Endothelial cell (in vitro differentiated cells): Measurements from ENCODE around the gene ZDHHC21. TPM values are rescaled to one million over a fixed set of nuclear protein-coding genes. Genes with fewer than 3 reads are reported as not detected.

ENCODE experiments used
- DNase-seq: peaks from one replicate; pipeline ENCODE4 v3.0.0; 2021; ENCODE audit warnings: low spot score
- H3K27ac Mint-ChIP-seq: one replicate; pipeline ENCODE4 v1.8.0; 2021; ENCODE audit warnings: mixed read lengths, inconsistent platforms; ENCODE audit not compliant: unreplicated experiment
- H3K27me3 Mint-ChIP-seq: one replicate; pipeline ENCODE4 v1.8.0; 2021; ENCODE audit warnings: mild to moderate bottlenecking, moderate library complexity, mixed read lengths, inconsistent platforms; ENCODE audit not compliant: unreplicated experiment
- H3K36me3 Mint-ChIP-seq: one replicate; pipeline ENCODE4 v1.8.0; 2021; ENCODE audit warnings: mild to moderate bottlenecking, low read depth, mixed read lengths, inconsistent platforms; ENCODE audit not compliant: unreplicated experiment
- H3K4me1 Mint-ChIP-seq: one replicate; pipeline ENCODE4 v1.8.0; 2021; ENCODE audit warnings: mild to moderate bottlenecking, mixed read lengths, inconsistent platforms; ENCODE audit not compliant: unreplicated experiment
- H3K4me3 Mint-ChIP-seq: one replicate; pipeline ENCODE4 v1.8.0; 2021; ENCODE audit warnings: mild to moderate bottlenecking, mixed read lengths, inconsistent platforms; ENCODE audit not compliant: unreplicated experiment
- H3K9me3 Mint-ChIP-seq: one replicate; pipeline ENCODE4 v1.8.0; 2021; ENCODE audit warnings: mixed read lengths, inconsistent platforms; ENCODE audit not compliant: unreplicated experiment
- CTCF ChIP-seq: fragments of 200-600 bp; sonication (generic); IDR thresholded peaks from one replicate; pipeline ENCODE4 v1.5.0; 2021; ENCODE audit warnings: antibody characterized with exemption; ENCODE audit not compliant: unreplicated experiment
- total RNA-seq: library from RNA; stranded (reverse); fragmentation: NEBNext Ultra II Directional; extraction: Animal tissue kit (Norgen Biotek cat#: 25700); gene quantifications from one replicate; pipeline ENCODE4 v1.2.1, GENCODE V29; 2021; ENCODE audit not compliant: unreplicated experiment

The ZDHHC21 gene
- total RNA-seq, 1 donor from 2014 or later = 16.5 TPM

- Mint-ChIP-seq H3K27ac (no peak overlapping the region), H3K4me1 (peaks cover 23% of the 10 kb centered on the region), H3K27me3 (peaks cover 4% of the 10 kb centered on the region), H3K36me3 (peaks cover 21% of the 10 kb centered on the region), H3K4me3 (no peak overlapping the region), H3K9me3 (no peaks in the 10 kb centered on the region)
- no peak for DNase-seq
- no peak for TF ChIP-seq CTCF
Observed at GRCh38 chr9:14678776-14679175, 14.5 kb downstream of the ZDHHC21 start.

- H3K27ac Mint-ChIP-seq = no peak overlapping the region
- H3K36me3 Mint-ChIP-seq = peaks cover 19% of the 10 kb centered on the region
- no peak for DNase-seq
- peaks cover 4% of the 10 kb centered on the region for H3K27me3 Mint-ChIP-seq
- peaks cover 22% of the 10 kb centered on the region for H3K4me1 Mint-ChIP-seq
- no peak overlapping the region for H3K4me3 Mint-ChIP-seq
- no peak for TF ChIP-seq CTCF
- no peaks in the 10 kb centered on the region for H3K9me3 Mint-ChIP-seq
Observed at GRCh38 chr9:14677872-14678271, 15.4 kb downstream of the ZDHHC21 start.

GRCh38 chr9:14677396-14677795, 15.8 kb downstream of the ZDHHC21 start:
- no peaks in the 10 kb centered on the region for H3K27me3 Mint-ChIP-seq
- peaks cover 18% of the 10 kb centered on the region for H3K4me1 Mint-ChIP-seq
- no peak overlapping the region for H3K4me3 Mint-ChIP-seq
- H3K27ac Mint-ChIP-seq = no peak overlapping the region
- no peak for TF ChIP-seq CTCF
- H3K36me3 Mint-ChIP-seq = peaks cover 15% of the 10 kb centered on the region
- DNase-seq = no peak
- no peaks in the 10 kb centered on the region for H3K9me3 Mint-ChIP-seq

- Mint-ChIP-seq H3K27me3 (no peaks in the 10 kb centered on the region), H3K4me3 (no peak overlapping the region), H3K27ac (no peak overlapping the region), H3K36me3 (peaks cover 10% of the 10 kb centered on the region), H3K4me1 (peaks cover 6% of the 10 kb centered on the region), H3K9me3 (no peaks in the 10 kb centered on the region)
- no peak for DNase-seq
- TF ChIP-seq CTCF = no peak
Observed at GRCh38 chr9:14674630-14675029, 18.6 kb downstream of the ZDHHC21 start.

GRCh38 chr9:14671377-14671776, 21.9 kb downstream of the ZDHHC21 start:
- no peak for DNase-seq
- Mint-ChIP-seq H3K4me1 (no peaks in the 10 kb centered on the region), H3K27me3 (no peaks in the 10 kb centered on the region), H3K9me3 (no peaks in the 10 kb centered on the region), H3K4me3 (no peak overlapping the region), H3K36me3 (peaks cover 10% of the 10 kb centered on the region), H3K27ac (no peak overlapping the region)
- no peak for TF ChIP-seq CTCF
